GM19468 (cell line): ENCODE data around the gene IFIH1.
A peak's percentile ranks its signal among the peaks of the same experiment; 100 is the strongest.

ENCODE experiments used
- ATAC-seq: cut with Tn5 transposase; IDR thresholded peaks from one replicate; pipeline ENCODE4 v1.9.1; 2021; ENCODE audit warnings: mild to moderate bottlenecking, moderate library complexity, moderate number of reproducible peaks; ENCODE audit not compliant: unreplicated experiment; ENCODE audit errors: extremely low read depth

Gene IFIH1

GRCh38 chr2:162318328-162319180 lies at the start of gene IFIH1:
Gene IFIH1, minus strand, starts transcription at chr2:162318684. Its CDS starts 377 bp downstream, at chr2:162318307.
- ATAC-seq: peak; percentile 63

DNA sequence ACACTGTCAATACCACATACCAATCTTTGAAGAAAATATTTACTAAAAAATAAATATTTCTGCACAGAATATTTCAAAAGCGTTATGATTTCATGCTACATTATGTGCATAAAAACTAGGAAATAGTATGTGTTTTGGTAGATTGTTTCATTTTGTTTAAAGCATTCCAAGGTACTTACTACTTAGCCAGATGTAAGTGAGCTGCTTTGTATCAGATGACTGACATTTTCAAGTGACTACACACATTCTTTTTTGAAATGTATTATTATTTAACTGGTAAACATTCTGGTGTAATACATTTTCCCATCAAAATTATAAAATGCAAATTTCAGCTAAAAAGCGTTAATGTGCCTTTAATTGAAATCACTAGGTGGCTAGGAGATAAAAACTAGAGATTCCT lies 46.9 kb upstream of the IFIH1 start:
- ATAC-seq: no peak

DNA sequence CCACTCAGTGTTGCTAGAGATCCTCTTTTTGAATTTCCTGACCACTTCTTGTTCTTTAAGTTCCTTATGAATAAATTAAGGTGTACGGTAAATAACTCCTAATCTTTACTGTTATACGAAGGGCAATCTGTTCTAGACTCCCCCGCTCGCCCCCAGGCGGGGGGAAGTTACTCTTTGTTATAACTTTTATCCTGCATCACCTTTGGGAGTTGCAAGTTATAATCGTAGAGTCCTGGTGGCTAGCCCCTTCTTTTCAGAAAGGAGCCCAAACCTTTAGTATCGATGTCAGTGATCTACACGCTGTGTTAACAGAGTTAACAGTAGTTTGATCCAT lies 26.1 kb upstream of the IFIH1 start:
- ATAC-seq: no peak

DNA sequence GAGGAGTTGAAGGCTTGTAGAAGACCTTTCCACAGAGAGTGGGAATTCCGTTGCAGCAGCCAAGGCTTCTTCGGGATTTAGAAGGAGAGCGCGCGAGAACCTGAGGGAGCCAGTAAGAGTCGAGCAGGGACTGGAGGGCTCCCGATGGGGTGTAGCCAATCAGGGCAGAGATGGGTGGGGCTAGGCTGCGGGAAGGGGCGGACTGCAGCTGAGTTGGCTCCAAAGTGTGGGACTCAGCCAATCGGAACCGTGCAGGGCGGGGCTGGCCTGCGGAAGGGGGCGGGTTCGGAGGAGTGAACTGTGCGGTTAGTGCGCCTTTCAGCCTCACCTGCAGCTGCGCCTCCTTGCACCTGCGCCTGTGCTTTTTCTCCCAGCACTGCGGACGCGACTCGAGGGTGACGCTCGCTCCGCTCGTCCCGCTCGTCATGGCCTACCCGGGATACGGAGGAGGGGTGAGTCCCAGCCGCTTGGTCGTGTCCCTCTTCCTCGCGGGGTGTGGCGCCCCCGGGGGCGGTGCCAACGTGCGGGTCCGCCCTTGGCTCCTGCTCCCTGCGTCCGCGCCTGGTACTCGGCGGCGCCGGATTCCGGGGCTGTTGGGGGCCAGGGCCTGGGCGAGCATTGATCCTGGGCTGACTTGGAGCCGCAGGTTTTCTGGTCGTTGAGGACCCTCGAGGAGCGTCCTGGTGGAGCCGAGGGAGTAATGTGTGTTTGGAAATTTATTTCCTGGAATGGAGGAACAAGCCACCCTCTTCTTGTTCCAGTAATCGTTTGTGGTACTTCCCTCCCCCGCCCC lies 25.5 kb upstream of the IFIH1 start, which contains the start of gene GCA:
GCA (plus strand) TSS at position 309 of the 793 bp plus-strand sequence; CDS start at position 426, 117 bp downstream.
- ATAC-seq: peak; percentile 92

GRCh38 chr2:162343492-162343823 lies 25.0 kb upstream of the IFIH1 start:
- ATAC-seq: no peak

DNA sequence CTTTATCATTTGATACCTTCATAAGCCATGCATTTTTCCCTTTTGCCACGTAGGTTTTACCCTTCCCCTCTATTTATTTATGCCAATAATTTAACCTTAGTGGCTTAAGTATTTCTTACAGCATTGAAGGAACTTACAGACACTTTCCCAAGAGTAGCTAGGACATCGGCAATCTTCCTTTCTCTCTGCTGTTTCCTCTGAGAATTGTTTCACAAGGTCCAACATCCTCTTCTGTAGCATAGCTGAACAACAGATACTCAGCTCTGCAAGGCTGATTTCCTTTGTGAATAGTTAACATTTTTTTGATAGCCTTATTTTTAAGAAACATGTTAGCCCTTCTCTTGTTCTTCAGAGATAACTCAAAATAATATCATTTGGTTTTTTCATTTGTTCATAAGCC lies 24.4 kb upstream of the IFIH1 start:
- no peak for ATAC-seq

DNA sequence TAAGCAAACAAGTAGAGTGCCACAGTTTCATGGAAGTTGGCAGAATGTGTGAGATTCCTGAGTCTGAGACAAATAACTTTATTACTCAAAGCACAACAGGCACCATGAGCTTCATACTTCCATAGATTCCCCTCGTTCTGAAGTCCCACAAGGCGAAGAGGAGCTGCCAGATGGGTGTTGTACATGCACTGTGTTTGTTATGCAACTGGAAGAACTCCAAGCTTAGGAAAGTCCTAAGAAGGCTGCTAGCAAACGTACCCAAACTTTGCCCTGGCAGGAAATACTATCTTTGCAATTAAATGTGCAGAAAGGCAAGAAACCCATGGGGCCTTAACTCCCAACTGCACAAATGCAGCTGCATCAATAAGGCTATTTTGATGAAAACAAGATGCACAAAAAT lies 23.8 kb upstream of the IFIH1 start:
- no peak for ATAC-seq

GRCh38 chr2:162340822-162341221 lies 22.3 kb upstream of the IFIH1 start:
- ATAC-seq: no peak

DNA sequence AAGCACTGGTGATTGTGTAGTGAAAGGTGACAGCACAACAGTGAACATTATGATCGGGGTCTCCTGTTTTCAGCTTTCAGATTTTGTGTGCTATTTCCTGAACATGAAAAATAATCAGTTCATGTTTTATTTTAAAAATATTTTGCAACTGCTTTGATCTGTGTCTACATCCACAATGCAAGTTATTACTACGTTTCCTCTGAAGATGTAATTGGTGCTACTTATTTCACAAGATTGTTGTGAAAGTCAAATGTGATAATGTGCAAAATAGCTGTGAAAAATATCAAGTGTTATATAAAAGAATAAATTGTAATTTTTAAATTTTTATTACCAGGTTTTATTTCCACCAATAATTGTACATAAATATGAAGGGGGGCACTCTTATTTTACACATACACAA lies 19.4 kb upstream of the IFIH1 start:
- no peak for ATAC-seq

- no peak for ATAC-seq
Observed at GRCh38 chr2:162333968-162334367, 15.5 kb upstream of the IFIH1 start.

DNA sequence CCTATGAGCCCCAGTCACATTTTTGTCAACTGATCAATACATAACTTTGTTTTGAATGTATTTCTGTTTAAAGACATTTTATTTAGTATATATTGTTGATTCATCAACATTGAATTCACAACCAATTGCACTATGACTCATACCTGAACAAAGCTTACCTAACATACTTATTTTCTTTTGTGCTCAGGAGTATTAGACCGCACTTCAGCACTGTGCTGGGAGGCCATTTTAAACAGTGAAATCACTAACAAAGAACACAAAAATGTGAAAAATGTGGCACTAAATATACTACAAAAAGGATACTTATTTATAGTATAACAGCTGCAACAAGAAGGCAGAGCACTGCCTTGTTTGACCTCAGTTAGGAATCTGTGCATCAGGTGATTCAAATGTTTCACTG lies 12.4 kb upstream of the IFIH1 start:
- no peak for ATAC-seq

DNA sequence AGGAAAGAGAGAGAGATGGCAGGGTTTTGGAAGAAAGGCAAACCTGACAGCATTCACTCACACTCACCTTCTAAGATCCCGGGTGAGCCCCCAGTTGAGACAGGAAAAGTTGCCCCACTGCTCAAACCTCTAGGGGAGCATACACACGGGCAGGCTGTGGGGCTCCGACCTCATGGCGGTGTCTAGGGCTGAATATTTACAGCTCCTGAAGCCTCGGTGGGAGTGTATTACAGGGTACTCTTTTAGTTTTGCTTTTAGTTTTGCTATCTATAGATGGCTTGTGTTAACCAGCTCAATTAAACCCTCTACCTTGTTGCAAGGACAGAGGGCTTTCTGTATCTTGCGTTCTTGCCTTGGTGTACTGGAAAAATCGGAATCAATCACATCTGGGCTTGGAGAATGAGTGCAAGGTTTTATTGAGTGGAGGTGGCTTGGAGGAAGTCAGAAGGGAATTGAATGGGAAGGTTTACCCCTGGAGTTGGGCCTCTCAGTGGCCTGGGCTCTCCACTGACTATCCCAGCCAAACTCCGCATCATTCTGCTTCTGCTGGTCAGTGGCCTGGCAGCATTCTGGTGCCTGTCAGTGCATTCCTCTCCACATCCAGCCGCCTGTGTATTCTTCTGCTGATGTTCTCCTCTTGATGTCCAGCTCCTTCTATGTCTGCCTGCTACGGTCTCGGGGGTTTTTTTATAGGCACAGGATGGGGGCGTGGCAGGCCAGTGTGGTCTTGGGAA lies 10.1 kb upstream of the IFIH1 start:
- ATAC-seq: peak; percentile 44

- ATAC-seq: no peak
Observed at GRCh38 chr2:162327806-162328205, 9.3 kb upstream of the IFIH1 start.

GRCh38 chr2:162327134-162327769 lies 8.8 kb upstream of the IFIH1 start:
- no peak for ATAC-seq

GRCh38 chr2:162324953-162325352 lies 6.5 kb upstream of the IFIH1 start:
- ATAC-seq: no peak

- ATAC-seq: no peak
Observed at GRCh38 chr2:162320864-162321517, 2.5 kb upstream of the IFIH1 start.

- no peak for ATAC-seq
Observed at GRCh38 chr2:162317861-162318327, 590 bp downstream of the IFIH1 start.

DNA sequence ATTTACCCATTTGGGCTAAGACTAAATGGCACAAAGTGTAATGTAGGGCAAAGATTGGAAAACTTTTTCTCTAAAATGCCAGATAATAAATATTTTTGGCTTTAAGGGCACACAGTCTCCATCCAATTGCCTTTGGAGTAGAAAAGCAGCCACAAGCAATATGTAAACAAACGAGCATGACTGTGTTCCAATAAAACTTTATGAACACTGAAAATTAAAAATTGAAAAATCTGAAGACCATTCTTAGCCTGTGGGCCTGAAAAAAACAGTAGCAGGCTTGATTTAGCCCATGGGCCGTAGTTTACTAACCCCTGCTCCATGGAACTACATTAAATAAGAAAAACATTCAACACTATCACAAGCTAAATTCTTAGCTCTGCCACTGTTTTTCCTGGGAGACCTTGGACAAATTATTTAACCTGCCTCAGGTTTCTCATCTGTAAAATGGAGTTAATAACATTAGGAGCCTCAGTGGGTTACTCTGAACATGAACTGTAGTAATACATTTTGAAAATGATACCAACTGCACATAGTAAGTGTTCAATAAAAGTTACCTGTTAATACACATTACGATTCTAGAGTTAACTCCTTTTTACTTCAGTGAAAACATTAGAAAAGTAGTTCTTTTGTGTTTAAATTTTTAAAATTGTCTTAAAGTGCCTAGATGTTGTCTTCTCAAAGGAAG lies 1.3 kb downstream of the IFIH1 start:
- ATAC-seq: no peak

GRCh38 chr2:162316590-162316989 lies 1.9 kb downstream of the IFIH1 start:
- ATAC-seq: no peak
